Measurements from ENCODE around the gene ASIC2.

DNA sequence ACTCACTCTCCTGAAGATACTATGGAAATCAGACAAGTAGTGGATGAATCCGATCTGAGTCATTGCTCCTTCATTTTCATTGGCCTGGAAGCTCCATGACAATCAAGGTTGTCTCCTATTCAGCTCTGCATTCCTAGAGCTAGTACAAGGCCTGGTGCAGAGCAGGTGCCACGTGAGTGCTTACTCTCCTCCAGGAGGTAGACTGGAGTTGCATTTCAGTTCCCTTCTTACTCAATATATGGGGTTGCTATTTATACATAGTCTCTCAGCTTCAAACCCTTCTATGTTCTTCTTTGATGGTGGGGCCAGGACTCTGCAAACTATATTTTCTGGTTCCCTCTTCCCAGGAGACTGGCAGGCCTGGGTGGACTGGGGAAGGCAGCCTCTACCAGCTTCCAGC, 148.3 kb downstream of the ASIC2 start:
- TF ChIP-seq, protein P1, sequence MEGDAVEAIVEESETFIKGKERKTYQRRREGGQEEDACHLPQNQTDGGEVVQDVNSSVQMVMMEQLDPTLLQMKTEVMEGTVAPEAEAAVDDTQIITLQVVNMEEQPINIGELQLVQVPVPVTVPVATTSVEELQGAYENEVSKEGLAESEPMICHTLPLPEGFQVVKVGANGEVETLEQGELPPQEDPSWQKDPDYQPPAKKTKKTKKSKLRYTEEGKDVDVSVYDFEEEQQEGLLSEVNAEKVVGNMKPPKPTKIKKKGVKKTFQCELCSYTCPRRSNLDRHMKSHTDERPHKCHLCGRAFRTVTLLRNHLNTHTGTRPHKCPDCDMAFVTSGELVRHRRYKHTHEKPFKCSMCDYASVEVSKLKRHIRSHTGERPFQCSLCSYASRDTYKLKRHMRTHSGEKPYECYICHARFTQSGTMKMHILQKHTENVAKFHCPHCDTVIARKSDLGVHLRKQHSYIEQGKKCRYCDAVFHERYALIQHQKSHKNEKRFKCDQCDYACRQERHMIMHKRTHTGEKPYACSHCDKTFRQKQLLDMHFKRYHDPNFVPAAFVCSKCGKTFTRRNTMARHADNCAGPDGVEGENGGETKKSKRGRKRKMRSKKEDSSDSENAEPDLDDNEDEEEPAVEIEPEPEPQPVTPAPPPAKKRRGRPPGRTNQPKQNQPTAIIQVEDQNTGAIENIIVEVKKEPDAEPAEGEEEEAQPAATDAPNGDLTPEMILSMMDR (IDR thresholded peaks at IDR 0.05; ENCODE audit: low read length), result no peak
- no peak for TF ChIP-seq EZH2 (IDR thresholded peaks at IDR 0.05; ENCODE audit: borderline replicate concordance, low read length)

Data from OCI-LY1 (cell line).